Measurements from ENCODE around the gene FALEC. TPM values are rescaled to one million over a fixed set of nuclear protein-coding genes. Genes with fewer than 3 reads are reported as not detected.

Gene FALEC
- total and polyA plus RNA-seq, 5 experiments from 2014 or later, result 0.38 to 1.9 (median 1.3) TPM; not detected in 2

DNA sequence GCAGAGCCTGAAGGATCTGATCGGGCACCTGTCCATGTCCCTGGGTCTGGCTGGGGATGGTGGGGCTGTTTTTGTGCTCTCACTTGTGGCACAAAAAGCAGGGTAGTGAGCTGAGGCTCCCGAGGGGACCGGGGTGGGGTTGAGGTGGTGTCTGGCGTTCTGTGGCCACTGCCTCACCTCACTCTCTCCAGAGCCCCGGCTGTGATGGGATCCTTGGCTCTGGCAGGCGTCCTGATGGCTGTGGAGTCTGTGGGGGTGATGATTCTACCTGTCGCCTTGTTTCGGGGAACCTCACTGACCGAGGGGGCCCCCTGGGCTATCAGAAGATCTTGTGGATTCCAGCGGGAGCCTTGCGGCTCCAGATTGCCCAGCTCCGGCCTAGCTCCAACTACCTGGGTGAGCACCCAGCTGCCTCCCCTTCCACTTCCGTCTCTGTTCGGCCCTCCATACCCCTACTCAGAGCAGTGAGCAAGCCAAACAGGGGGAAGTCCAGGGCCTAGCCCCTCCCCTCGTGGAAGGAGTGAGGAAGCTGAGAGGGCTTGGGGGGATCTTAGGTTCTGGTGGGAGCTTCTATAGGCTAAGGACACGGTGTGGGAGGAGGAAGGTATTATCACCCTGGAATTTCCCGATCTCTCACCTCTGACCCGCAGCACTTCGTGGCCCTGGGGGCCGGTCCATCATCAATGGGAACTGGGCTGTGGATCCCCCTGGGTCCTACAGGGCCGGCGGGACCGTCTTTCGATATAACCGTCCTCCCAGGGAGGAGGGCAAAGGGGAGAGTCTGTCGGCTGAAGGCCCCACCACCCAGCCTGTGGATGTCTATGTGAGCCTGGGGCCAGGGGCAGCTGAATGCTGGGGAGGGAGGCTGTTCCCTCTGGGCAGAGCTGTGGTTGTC is 40.7 kb downstream of the FALEC start:
- DNase-seq (peak in 1 of 10 donors; percentile 50), ATAC-seq (no peak)
- Mint-ChIP-seq H3K4me1 (peaks cover 7 to 29% (median 25%) of the 10 kb centered on the region in 4 donors), H3K27me3 (peaks cover 0 to 1% (median 0%) of the 10 kb centered on the region in 5 donors), H3K27ac (peak overlapping the region in 1 of 10 donors; percentile 47), H3K4me3 (no peak overlapping the region), H3K36me3 (no peaks in the 10 kb centered on the region), H3K9me3 (no peaks in the 10 kb centered on the region)
- POLR2A ChIA-PET, result interaction anchor here (0.7 to 16.2 kb wide), 4 partner anchors 22 to 73 kb away, joined by 3 to 1195 read pairs (median 102); partner anchors contain the start of genes ENSA and MCL1

DNA sequence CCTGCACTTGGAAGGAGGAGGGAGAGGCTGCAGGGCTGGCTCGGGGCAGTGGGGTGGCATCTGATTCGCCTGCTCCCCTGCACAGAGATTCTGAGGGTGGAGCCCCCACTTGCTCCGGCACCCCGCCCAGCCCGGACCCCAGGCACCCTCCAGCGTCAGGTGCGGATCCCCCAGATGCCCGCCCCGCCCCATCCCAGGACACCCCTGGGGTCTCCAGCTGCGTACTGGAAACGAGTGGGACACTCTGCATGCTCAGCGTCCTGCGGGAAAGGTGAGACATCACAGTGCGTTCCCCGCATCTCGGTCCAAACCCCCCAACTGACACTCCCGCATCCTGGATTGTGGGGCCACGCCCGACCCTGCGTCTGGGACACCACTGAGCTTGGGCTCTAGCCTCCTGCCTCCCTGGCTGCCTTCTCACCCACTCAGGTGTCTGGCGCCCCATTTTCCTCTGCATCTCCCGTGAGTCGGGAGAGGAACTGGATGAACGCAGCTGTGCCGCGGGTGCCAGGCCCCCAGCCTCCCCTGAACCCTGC is 41.6 kb downstream of the FALEC start:
- Mint-ChIP-seq H3K36me3 (no peaks in the 10 kb centered on the region), H3K27me3 (peaks cover 0 to 1% (median 0%) of the 10 kb centered on the region in 5 donors), H3K27ac (no peak overlapping the region), H3K9me3 (no peaks in the 10 kb centered on the region), H3K4me1 (peaks cover 9 to 34% (median 22%) of the 10 kb centered on the region in 4 donors), H3K4me3 (no peak overlapping the region)
- no peak for ATAC-seq
- POLR2A ChIA-PET, result interaction anchor here (0.7 to 16.2 kb wide), 3 partner anchors 21 to 71 kb away, joined by 3 to 1195 read pairs (median 198); partner anchors contain the start of gene MCL1
- DNase-seq, result peak in 1 of 10 donors; percentile 54

DNA sequence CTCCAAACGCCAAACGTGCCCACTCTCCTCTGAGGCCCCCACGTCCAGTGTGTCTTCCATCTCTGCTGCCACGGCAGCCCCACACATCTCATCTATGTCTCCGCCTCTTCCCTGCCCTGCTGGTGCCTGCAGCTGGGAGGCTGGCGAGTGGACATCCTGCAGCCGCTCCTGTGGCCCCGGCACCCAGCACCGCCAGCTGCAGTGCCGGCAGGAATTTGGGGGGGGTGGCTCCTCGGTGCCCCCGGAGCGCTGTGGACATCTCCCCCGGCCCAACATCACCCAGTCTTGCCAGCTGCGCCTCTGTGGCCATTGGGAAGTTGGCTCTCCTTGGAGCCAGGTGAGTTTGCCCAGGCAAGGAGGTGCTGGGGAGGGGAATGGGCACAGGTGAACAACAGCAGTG is 42.3 kb downstream of the FALEC start:
- DNase-seq, result peak in 1 of 10 donors; percentile 59
- no peak overlapping the region for H3K4me3 Mint-ChIP-seq
- no peak overlapping the region for H3K27ac Mint-ChIP-seq

DNA sequence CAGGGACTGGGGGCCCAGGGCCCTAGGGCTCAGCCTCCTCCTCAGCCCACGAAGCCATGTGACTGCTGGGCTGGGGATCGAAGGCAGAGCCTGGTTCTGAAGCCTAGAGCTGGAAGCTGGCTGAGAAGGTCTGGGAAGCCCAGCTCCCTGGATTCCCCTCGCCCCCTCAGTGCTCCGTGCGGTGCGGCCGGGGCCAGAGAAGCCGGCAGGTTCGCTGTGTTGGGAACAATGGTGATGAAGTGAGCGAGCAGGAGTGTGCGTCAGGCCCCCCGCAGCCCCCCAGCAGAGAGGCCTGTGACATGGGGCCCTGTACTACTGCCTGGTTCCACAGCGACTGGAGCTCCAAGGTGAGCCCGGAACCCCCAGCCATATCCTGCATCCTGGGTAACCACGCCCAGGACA is 42.8 kb downstream of the FALEC start:
- DNase-seq, result peak in 1 of 10 donors; percentile 52

More for the DNA sequence above, 42.3 kb downstream of the FALEC start:
- ATAC-seq, result no peak
- Mint-ChIP-seq H3K4me1 (peaks cover 12 to 36% (median 22%) of the 10 kb centered on the region in 4 donors), H3K9me3 (no peaks in the 10 kb centered on the region), H3K36me3 (no peaks in the 10 kb centered on the region), H3K27me3 (no peaks in the 10 kb centered on the region)
- POLR2A ChIA-PET, result interaction anchor here (5.9 to 16.2 kb wide), 3 partner anchors 9 to 59 kb away, joined by 28 to 1195 read pairs (median 198); partner anchors contain the start of genes ADAMTSL4 and MCL1

GRCh38 chr1:150558761-150559655 is 43.5 kb downstream of the FALEC start:
- peak in 1 of 10 donors; percentile 46 for DNase-seq
- ATAC-seq, result no peak
- H3K27ac Mint-ChIP-seq, result peak overlapping the region in 1 of 10 donors; percentile 13
- H3K27me3 Mint-ChIP-seq, result no peaks in the 10 kb centered on the region
- POLR2A ChIA-PET, result interaction anchor here (0.6 to 16.2 kb wide), 8 partner anchors 10 to 282 kb away, joined by 3 to 1195 read pairs (median 18); partner anchors contain the start of genes ADAMTSL4, ENSA and MCL1
- no peaks in the 10 kb centered on the region for H3K36me3 Mint-ChIP-seq
- H3K4me3 Mint-ChIP-seq, result peak overlapping the region in 1 of 10 donors; percentile 10
- no peaks in the 10 kb centered on the region for H3K9me3 Mint-ChIP-seq
- peaks cover 21 to 43% (median 34%) of the 10 kb centered on the region in 4 donors for H3K4me1 Mint-ChIP-seq

More for the DNA sequence above, 42.8 kb downstream of the FALEC start:
- Mint-ChIP-seq H3K4me3 (peak overlapping the region in 1 of 10 donors; percentile 10), H3K9me3 (no peaks in the 10 kb centered on the region), H3K4me1 (peaks cover 17 to 36% (median 27%) of the 10 kb centered on the region in 4 donors), H3K27me3 (no peaks in the 10 kb centered on the region), H3K36me3 (no peaks in the 10 kb centered on the region), H3K27ac (no peak overlapping the region)
- POLR2A ChIA-PET, result interaction anchor here (0.6 to 16.2 kb wide), 5 partner anchors 10 to 283 kb away, joined by 5 to 1195 read pairs (median 176); partner anchors contain the start of genes ADAMTSL4, ENSA and MCL1
- no peak for ATAC-seq

DNA sequence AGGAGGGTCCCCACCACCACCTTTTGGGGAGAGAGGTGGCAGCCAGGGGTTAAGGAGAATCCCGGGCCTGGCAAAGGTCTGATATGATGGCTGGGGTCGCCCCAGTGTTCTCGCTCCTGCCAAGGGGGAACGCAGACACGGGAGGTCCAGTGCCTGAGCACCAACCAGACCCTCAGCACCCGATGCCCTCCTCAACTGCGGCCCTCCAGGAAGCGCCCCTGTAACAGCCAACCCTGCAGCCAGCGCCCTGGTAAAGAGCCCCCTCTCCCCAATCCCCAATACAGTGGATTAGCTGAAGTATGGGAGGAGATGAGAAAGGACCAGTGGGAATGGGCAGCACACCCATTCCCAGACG is 44.1 kb downstream of the FALEC start:
- DNase-seq (peak in 1 of 10 donors; percentile 59), ATAC-seq (no peak)
- H3K27ac Mint-ChIP-seq, result peak overlapping the region in 7 of 10 donors; percentile 97 to 100 (median 99)
- no peaks in the 10 kb centered on the region for H3K36me3 Mint-ChIP-seq
- peaks cover 23 to 47% (median 39%) of the 10 kb centered on the region in 4 donors for H3K4me1 Mint-ChIP-seq
- no peaks in the 10 kb centered on the region for H3K9me3 Mint-ChIP-seq
- no peaks in the 10 kb centered on the region for H3K27me3 Mint-ChIP-seq
- POLR2A ChIA-PET, result interaction anchor here (0.6 to 16.2 kb wide), 8 partner anchors 11 to 190 kb away, joined by 3 to 1195 read pairs (median 18); partner anchors contain the start of genes ADAMTSL4, ENSA and MCL1
- peak overlapping the region in 2 of 10 donors; percentile 94 to 95 for H3K4me3 Mint-ChIP-seq

DNA sequence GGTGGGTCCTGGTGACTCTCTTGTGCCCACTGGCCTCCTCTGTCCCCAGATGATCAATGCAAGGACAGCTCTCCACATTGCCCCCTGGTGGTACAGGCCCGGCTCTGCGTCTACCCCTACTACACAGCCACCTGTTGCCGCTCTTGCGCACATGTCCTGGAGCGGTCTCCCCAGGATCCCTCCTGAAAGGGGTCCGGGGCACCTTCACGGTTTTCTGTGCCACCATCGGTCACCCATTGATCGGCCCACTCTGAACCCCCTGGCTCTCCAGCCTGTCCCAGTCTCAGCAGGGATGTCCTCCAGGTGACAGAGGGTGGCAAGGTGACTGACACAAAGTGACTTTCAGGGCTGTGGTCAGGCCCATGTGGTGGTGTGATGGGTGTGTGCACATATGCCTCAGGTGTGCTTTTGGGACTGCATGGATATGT is 44.5 kb downstream of the FALEC start:
- H3K27me3 Mint-ChIP-seq, result no peaks in the 10 kb centered on the region
- peak overlapping the region; percentile 92 to 100 (median 96) for H3K4me3 Mint-ChIP-seq
- POLR2A ChIA-PET, result interaction anchor here (0.6 to 16.2 kb wide), 12 partner anchors 11 to 447 kb away, joined by 3 to 1195 read pairs (median 5); partner anchors contain the start of genes ADAMTSL4, ENSA, MCL1 and MINDY1
- ATAC-seq (peak in 1 of 2 donors; percentile 8), DNase-seq (peak; percentile 54 to 86 (median 70))
- H3K4me1 Mint-ChIP-seq, result peaks cover 25 to 51% (median 43%) of the 10 kb centered on the region in 4 donors
- peak overlapping the region; percentile 92 to 100 (median 98) for H3K27ac Mint-ChIP-seq
- no peaks in the 10 kb centered on the region for H3K36me3 Mint-ChIP-seq
- H3K9me3 Mint-ChIP-seq, result no peaks in the 10 kb centered on the region

DNA sequence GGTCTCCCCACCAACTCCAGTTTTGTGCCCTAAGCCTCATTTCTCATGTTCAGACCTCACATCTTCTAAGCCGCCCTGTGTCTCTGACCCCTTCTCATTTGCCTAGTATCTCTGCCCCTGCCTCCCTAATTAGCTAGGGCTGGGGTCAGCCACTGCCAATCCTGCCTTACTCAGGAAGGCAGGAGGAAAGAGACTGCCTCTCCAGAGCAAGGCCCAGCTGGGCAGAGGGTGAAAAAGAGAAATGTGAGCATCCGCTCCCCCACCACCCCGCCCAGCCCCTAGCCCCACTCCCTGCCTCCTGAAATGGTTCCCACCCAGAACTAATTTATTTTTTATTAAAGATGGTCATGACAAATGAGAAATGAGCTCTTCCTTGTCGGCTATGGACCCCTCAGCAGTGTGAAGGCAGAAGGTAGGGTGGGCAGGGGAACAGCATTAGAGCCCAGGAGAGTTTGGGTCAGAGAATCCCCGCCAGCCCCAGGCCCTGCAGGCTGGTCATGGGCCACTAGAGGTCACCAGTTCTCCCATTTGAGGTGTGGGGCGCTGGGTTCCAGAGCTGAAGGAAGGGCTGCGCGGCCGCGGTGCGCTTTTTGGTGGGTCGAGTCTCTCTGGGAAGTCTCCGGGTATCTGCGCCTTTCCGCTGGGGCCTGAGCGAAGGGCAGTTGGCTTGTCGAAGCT is 45.2 kb downstream of the FALEC start:
- Mint-ChIP-seq H3K27me3 (no peaks in the 10 kb centered on the region), H3K4me1 (peaks cover 25 to 52% (median 45%) of the 10 kb centered on the region in 4 donors), H3K9me3 (no peaks in the 10 kb centered on the region), H3K36me3 (no peaks in the 10 kb centered on the region), H3K27ac (peak overlapping the region; percentile 97 to 100 (median 99)), H3K4me3 (peak overlapping the region; percentile 92 to 100 (median 96))
- ATAC-seq (peak; percentile 32), DNase-seq (peak; percentile 58 to 89 (median 77))
- POLR2A ChIA-PET, result interaction anchor here (0.6 to 16.2 kb wide), 21 partner anchors 12 to 597 kb away, joined by 3 to 1195 read pairs (median 5); partner anchors contain the start of genes ADAMTSL4, ENSA, GOLPH3L and MCL1

GRCh38 chr1:150561254-150561973 is 45.9 kb downstream of the FALEC start:
- Mint-ChIP-seq H3K4me3 (peak overlapping the region; percentile 92 to 100 (median 96)), H3K27me3 (no peaks in the 10 kb centered on the region), H3K4me1 (peaks cover 27 to 56% (median 52%) of the 10 kb centered on the region in 4 donors), H3K27ac (peak overlapping the region; percentile 97 to 100 (median 99)), H3K9me3 (no peaks in the 10 kb centered on the region), H3K36me3 (no peaks in the 10 kb centered on the region)
- peak; percentile 33 to 42 for ATAC-seq
- peak; percentile 37 to 79 (median 64) for DNase-seq
- POLR2A ChIA-PET, result interaction anchor here (0.5 to 16.2 kb wide), 23 partner anchors 13 to 1247 kb away, joined by 3 to 1195 read pairs (median 5); partner anchors contain the start of genes ADAMTSL4, ENSA, GOLPH3L and MCL1

GRCh38 chr1:150561974-150562445 is 46.5 kb downstream of the FALEC start:
- Mint-ChIP-seq H3K36me3 (no peaks in the 10 kb centered on the region), H3K9me3 (no peaks in the 10 kb centered on the region), H3K4me3 (peak overlapping the region; percentile 92 to 100 (median 96)), H3K27me3 (no peaks in the 10 kb centered on the region), H3K27ac (peak overlapping the region; percentile 97 to 100 (median 99)), H3K4me1 (peaks cover 28 to 62% (median 58%) of the 10 kb centered on the region in 4 donors)
- ATAC-seq, result peak; percentile 24 to 48
- peak; percentile 71 to 87 (median 82) for DNase-seq
- POLR2A ChIA-PET, result interaction anchor here (0.5 to 16.2 kb wide), 13 partner anchors 13 to 1246 kb away, joined by 3 to 1195 read pairs (median 10); partner anchors contain the start of genes ADAMTSL4, ENSA, GOLPH3L and MCL1
